SIG-M5 treated with dmso at 0.1 percent for 504 hours (cell line): ENCODE data around the gene MAP3K5.
"Not testable (repeated sequence)": the region's sequence is repeated elsewhere in the genome, so short reads cannot be mapped to it uniquely, and the experiment has no call there.

Source experiments
- DNase-seq: peaks from one replicate; lab custom pipeline; 2025; ENCODE audit not compliant: unreplicated experiment; lab: John Stamatoyannopoulos, UW

MAP3K5 gene

DNA sequence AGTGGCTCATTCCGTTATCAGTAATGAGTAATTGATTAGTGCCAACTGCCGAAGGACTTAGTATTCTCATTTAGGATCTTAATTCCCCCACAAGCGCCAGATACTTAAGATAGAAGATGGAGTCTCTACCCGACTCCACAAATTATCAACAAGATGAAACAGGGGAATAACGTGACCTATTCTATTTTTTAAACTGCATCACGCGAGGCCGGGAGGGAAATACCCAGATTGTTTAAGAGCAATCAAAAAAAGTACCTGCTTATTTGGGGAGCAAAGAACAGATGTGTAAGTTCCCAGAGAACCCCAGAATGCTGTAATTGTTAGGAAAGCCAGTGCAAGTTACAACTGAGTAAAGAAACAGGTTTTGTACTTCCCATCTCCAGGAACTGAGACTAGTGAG lies 1.1 kb upstream of the MAP3K5 start:
- no peak for DNase-seq

GRCh38 chr6:136792095-136792409 lies 225 bp downstream of the MAP3K5 start:
- no peak for DNase-seq

DNA sequence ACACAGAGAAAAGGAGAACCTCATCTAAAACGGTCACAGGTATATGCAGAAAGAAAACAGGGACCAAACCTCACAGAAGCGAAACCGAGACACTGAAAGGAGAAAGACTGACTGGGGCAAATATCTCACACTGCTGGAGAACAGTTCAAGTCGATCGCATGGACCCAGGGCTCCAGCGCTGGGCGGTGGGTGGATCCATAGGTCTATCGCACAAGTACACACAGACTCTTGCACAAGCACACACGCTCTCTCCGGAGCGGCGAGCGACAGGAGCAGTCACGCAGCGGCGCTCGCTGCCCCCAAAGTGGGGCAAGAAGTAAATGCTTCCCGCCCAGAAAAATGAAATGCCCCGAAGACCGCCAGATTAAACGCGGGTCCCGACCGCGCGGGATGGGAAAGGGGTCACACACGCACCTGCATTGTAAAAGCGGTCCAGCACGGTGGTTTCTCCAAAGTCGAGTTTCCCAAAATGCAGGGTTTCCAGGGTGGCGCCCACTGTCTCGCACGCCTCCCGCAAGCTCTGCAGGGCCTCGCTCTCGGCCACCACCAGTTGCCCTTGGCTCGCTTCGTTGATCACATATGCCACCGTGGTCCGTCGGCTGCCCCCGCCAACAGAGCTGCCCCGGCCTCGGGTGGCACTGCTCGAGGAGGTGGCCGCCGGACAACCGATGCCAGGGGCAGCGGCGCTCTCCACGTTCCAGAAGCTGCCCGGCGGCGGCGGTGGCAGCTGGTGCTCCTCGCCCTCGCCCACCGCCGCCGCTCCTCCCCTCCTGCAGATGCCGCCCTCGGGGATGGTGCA lies 782 bp downstream of the MAP3K5 start:
- peak; percentile 69 for DNase-seq

DNA sequence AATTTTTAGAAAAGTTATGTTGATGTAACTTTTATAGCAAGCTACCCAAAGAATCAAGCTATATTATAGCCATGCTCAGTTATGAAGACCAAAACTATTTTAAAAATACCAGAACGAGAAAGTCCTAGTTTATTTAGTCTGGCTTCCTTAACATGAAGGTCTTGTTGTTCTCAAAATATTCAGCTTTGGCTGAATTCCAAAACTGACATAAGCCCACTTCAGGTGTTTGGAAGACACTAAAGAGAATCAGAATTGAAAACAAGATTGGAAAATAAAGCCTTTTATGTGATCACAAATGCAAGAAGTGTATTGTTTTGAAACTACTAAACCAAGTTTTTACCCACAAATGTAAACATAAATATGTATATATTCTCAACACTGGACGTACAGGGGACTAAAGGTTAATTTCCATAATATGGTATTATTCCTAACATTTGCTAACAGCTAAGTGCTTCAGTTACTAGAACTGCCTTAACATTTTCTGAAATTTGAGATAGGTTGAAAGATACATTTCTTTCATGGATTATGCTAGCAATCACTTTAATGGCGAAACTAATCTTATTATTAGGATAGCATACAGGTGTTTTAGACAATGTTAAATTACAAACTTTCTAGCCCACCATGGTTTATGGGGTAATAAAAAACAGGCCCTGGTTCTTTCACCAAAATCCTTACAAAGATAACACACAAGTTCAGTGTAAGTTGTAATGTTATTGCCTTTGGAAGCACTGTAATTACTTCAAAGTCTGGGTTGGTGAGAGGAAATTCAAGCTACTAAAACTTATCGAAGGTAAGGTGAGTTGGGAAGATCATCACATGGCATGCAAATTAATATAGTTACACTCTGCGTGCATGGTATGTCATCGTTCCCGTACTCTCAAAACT lies 1.6 kb downstream of the MAP3K5 start:
- no peak for DNase-seq

- not testable (repeated sequence) for DNase-seq
Observed at GRCh38 chr6:136789440-136789839, 2.8 kb downstream of the MAP3K5 start.

GRCh38 chr6:136788069-136788902 lies 4.0 kb downstream of the MAP3K5 start:
- peak; percentile 73 for DNase-seq

GRCh38 chr6:136787726-136788068 lies 4.6 kb downstream of the MAP3K5 start:
- no peak for DNase-seq

- no peak for DNase-seq
Observed at GRCh38 chr6:136786658-136787057, 5.6 kb downstream of the MAP3K5 start.

DNA sequence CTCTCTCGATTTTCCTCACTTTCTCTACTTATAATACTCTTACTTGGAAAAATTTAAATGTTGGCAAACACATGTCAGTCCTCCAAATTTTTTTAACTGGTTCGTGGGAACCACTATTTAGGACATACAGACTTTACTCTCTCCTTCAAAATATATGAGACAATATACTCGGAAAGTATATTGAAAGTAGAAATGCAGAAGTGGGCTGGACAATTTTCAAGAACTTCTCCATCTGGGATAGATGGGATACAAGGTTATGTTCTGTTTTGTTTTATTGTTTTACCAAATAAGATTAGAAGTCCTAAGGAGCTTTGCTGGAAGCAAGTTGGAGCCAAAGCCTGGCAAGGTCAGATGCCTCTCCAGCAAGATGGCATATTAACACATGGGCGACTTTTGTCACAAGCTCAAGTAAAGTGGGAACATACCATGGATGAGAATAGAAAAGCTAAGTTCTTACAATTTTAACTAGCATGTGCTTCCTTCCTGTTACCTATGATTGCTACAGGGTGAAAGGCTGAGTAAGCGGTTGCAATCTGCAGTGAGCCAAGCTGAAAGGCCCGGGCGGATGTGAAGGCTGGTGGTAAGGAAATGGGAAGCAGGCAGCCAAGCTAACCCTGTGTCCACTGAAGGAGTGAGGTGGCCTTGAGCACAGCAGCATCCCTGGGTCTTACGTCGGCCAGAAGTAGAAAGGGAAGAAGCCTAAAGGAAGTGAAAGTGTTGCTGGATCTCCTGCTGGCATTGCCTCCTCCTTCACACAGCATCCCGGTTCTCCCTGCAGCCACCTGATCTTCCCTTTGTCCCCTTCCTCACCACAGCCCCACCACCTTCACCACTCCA lies 7.1 kb downstream of the MAP3K5 start:
- peak; percentile 95 for DNase-seq

GRCh38 chr6:136784271-136784664 lies 8.0 kb downstream of the MAP3K5 start:
- DNase-seq: no peak

DNA sequence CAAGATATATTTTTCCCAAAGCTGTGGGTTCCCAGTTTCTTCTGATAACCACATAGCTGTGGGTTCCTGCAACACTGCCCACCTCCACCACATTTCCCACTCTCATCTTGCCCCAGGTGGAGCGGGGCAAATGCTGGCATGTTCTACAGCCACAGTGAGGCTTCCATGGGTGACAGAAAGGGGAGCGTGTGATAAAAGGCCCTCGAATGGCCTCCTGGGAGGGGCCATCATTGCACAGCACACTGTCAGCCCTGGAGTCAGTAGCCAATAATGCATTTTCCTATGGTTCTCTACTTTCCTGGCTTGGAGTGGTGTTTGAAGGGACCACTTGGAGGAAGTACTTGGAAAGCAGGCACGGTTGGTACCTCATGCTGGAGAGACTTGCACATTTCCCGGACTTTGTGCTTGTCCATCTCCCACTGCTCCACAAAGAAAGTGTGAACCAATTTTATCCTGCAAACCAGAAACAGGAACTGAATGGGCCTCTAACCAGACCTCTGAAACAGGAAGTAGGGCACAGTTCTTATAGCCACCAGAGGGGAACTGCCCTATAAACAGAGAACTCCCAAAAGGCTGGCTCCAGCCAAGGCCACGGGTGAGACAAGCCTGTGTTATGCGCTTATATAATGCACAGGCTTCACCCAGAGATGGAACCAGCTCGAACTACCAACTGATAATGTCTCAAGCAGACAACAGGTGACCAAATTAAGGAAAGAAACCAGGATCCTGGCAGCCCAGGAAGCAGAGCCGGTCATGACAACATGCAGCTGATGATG lies 8.6 kb downstream of the MAP3K5 start:
- peak; percentile 95 for DNase-seq

DNA sequence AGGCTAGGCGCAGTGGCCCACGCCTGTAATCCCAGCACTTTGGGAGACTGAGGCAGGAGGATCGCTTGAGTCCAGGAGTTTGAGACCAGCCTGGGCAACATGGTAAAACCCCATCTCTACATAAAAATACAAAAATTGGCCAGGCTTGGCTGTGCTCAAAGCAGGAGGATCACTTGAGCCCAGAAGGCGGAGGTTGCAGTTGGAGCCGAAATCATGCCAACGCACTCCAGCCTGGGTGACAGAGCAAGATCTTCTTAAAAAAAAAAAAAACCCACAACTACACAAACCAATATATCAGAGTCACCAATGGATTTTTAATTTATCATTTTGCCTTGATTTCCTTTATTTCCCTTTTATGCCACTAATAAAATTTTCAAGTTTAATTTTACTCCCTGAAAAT lies 9.3 kb downstream of the MAP3K5 start:
- DNase-seq: no peak

- peak; percentile 78 for DNase-seq
Observed at GRCh38 chr6:136782021-136782770, 10.1 kb downstream of the MAP3K5 start.

GRCh38 chr6:136780972-136781371 lies 11.3 kb downstream of the MAP3K5 start:
- no peak for DNase-seq

GRCh38 chr6:136779682-136780081 lies 12.6 kb downstream of the MAP3K5 start:
- DNase-seq: no peak

GRCh38 chr6:136777651-136778050 lies 14.6 kb downstream of the MAP3K5 start:
- no peak for DNase-seq

GRCh38 chr6:136775548-136775947 lies 16.7 kb downstream of the MAP3K5 start:
- peak; percentile 68 for DNase-seq

DNA sequence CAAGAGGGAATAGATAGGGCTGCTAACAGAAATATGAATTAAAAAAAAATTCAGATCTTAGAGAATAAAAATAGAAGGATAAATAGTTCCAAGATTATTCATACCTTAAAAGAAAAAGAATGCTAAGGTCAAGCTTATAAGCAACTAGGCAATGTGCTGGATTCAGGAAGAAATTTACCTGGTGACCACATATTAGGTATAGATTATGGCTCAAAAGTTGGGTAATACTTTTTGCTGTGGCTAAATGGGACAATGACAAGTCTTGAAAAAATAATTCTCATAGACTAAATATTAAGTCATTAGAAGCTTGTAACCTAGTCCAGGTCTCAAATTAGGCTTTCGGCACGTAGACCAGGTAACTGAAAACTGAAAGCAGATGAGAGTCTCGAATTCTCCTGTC lies 17.2 kb downstream of the MAP3K5 start:
- DNase-seq: no peak
